ENCODE results near the gene USF2. TPM values are rescaled to one million over a fixed set of nuclear protein-coding genes. Genes with fewer than 3 reads are reported as not detected.

USF2 gene
- total and polyA plus RNA-seq, 10 of the 15 experiments (the other 5 are each of a cell fraction or from before 2014, with no cell fraction given): 0.56 to 157 (median 65.5) TPM

GRCh38 chr19:35249848-35250711, 18.7 kb upstream of the USF2 start:
- CTCF ChIA-PET: interaction anchor here (0.9 to 2.7 kb wide), 6 partner anchors 34 to 183 kb away, joined by 3 to 8 read pairs (median 4); partner anchors contain the start of gene CD22
- no TSS peak for BruUV-seq (replicated peaks)
- Histone ChIP-seq H3K4me1 (ENCODE audit: control insufficient read depth, insufficient read depth, low read length) (peaks cover 4% of the 10 kb centered on the region; the same call in 1 of the 2 replicates), H4K20me1 (ENCODE audit: control insufficient read depth, insufficient read depth) (no peaks in the 10 kb centered on the region), H3K9ac (ENCODE audit: control insufficient read depth, insufficient read depth, low read length) (peak overlapping the region; percentile 88), H3K36me3 (ENCODE audit: control insufficient read depth in 2 of 2, insufficient read depth in 2 of 2, low read length in 1 of 2) (peaks cover under 1 to 6% of the 10 kb centered on the region in 2 experiments; a peak in 3 of 4 replicates), H3K27ac (ENCODE audit: control insufficient read depth, insufficient read depth) (peak overlapping the region; percentile 95), H2AFZ (ENCODE audit: control insufficient read depth, low read depth, low read length) (no peak overlapping the region), H3K9me3 (replicated peaks; ENCODE audit: control insufficient read depth, insufficient read depth, low read length) (no peaks in the 10 kb centered on the region; the same call in 2 of the 3 replicates), H3K79me2 (ENCODE audit: control insufficient read depth, insufficient read depth, low read length) (peaks cover 19% of the 10 kb centered on the region), H3K4me2 (ENCODE audit: control insufficient read depth, insufficient read depth) (peak overlapping the region; percentile 98), H3K4me3 (peak overlapping the region; percentile 90), H3K27me3 (replicated peaks in 1 of 2; ENCODE audit: control insufficient read depth in 2 of 2, insufficient read depth in 2 of 2, low read length in 1 of 2) (no peaks in the 10 kb centered on the region)
- WGBS (ENCODE audit: insufficient coverage, insufficient replicate concordance, low lambda C conversion rate, missing lambda C conversion rate): 93% methylated on average over 34 of the region's 34 CpGs
- SMC1A ChIA-PET (ENCODE audit: uncharacterized antibody, unreplicated experiment): interaction anchor here (0.6 to 2.1 kb wide), 2 partner anchors 9 to 342 kb away, joined by 3 to 7 read pairs; no protein-coding TSS in a partner anchor
- ATAC-seq: no peak
- FAIRE-seq: no peak
- RAD21 ChIA-PET (ENCODE audit: unreplicated experiment): interaction anchor here (1.1 to 1.6 kb wide), 2 partner anchors 15 to 109 kb away, joined by 5 to 6 read pairs; no protein-coding TSS in a partner anchor
- DNase-seq (ENCODE audit: low read depth, low spot score): no peak
- intact Hi-C loops (cut with micrococcal nuclease; ENCODE audit: unreplicated experiment) (loop anchor here (5.0 kb wide), 1 partner anchor 108 kb away; the partner anchor contains the start of gene FXYD7), in situ Hi-C loops (cut with MboI) (no loop called here)
- POLR2A ChIA-PET: interaction anchor here (0.6 to 0.8 kb wide), 3 partner anchors 74 to 102 kb away, joined by 3 to 4 read pairs (median 3); no protein-coding TSS in a partner anchor
- TF ChIP-seq ZBTB11 (CRISPR knock-in tag; IDR thresholded peaks at IDR 0.05) (no peak), YY1 (IDR thresholded peaks at IDR 0.05; ENCODE audit: low read depth, low read length) (no peak), STAT1 (conservative IDR thresholded peaks at IDR 0.05) (no peak), MLLT1 (IDR thresholded peaks at IDR 0.05) (peak; percentile 72; the same call in 1 of the 2 replicates), EP300 (IDR thresholded peaks at IDR 0.05; ENCODE audit: borderline replicate concordance in 1 of 2, control insufficient read depth in 1 of 2, low read depth in 2 of 2, low read length in 2 of 2) (no peak), WRNIP1 (IDR thresholded peaks at IDR 0.05; ENCODE audit: borderline replicate concordance, low read depth, low read length) (no peak)
